B cell (primary cell): ENCODE results near the gene MCRS1. TPM values are rescaled to one million over a fixed set of nuclear protein-coding genes. Genes with fewer than 3 reads are reported as not detected.
A peak's percentile ranks its signal among the peaks of the same experiment; 100 is the strongest.

Experiments
- ATAC-seq: fragments of 200-7000 bp; cut with Tn5 transposase; one replicate; pipeline ENCODE4 v1.10.0; 2021; ENCODE audit warnings: low read depth, mild to moderate bottlenecking, moderate number of reproducible peaks, moderate library complexity
- CTCF ChIA-PET: fragments of 350-600 bp; sonication (Branson Sonifier 250); formaldehyde crosslinking; loops from one replicate; lab custom pipeline; 2021; ENCODE audit warnings: antibody characterized with exemption, inconsistent platforms; lab: Charles Lee
- POLR2A ChIA-PET: fragments of 350-600 bp; sonication (Branson Sonifier 250); formaldehyde crosslinking; loops from one replicate; lab custom pipeline; 2021; ENCODE audit warnings: antibody characterized with exemption; lab: Charles Lee
- DNase-seq: peaks from one replicate; pipeline ENCODE4 v3.0.0; 2013
- H2AFZ ChIP-seq: 2 replicates; pipeline ENCODE4 v1.6.1; 2012; ENCODE audit warnings: mild to moderate bottlenecking, low read depth, low read length; ENCODE audit not compliant: insufficient read depth, poor library complexity, severe bottlenecking
- H3K27ac ChIP-seq, 2 donors: 1 replicate in 1 of 2; 2 replicates in 1 of 2; pipeline ENCODE4 v1.5.1; 2012 to 2013; ENCODE audit warnings: low read length in 2 of 2, mild to moderate bottlenecking in 2 of 2, moderate library complexity in 1 of 2
- H3K27me3 ChIP-seq, 4 experiments: fragments of 200-600 bp in 1 of 4; sonication (generic) in 1 of 4; replicated peaks in 1 of 4; 1 replicate in 2 of 4; 2 replicates in 2 of 4; pipeline versions ENCODE4 v1.6.1 to v1.7.0; 2013 to 2016; ENCODE audit warnings: low read length in 3 of 4, mild to moderate bottlenecking in 2 of 4, mixed read lengths in 1 of 4, moderate library complexity in 1 of 4; ENCODE audit not compliant: insufficient read depth in 4 of 4, control insufficient read depth in 3 of 4; ENCODE audit errors: control extremely low read depth in 1 of 4
- H3K36me3 ChIP-seq, 2 experiments: replicated peaks in 1 of 2; 1 replicate in 1 of 2; 2 replicates in 1 of 2; pipeline versions ENCODE4 v1.6.1 to v1.7.1; 2013; ENCODE audit warnings: low read length in 1 of 2; ENCODE audit not compliant: insufficient read depth in 2 of 2, control insufficient read depth in 1 of 2; ENCODE audit errors: control extremely low read depth in 1 of 2, extremely low read depth in 1 of 2
- H3K4me1 ChIP-seq, 2 donors: fragments of 200-600 bp in 1 of 2; sonication (generic) in 1 of 2; 1 replicate in 1 of 2; 2 replicates in 1 of 2; pipeline versions ENCODE4 v1.5.1 to v1.6.1; 2013 to 2017; ENCODE audit warnings: low read length in 2 of 2; ENCODE audit not compliant: control insufficient read depth in 2 of 2, insufficient read depth in 2 of 2
- H3K4me2 ChIP-seq: replicated peaks from 2 replicates; pipeline ENCODE3; 2012; ENCODE audit warnings: mild to moderate bottlenecking, low read depth, low read length; ENCODE audit not compliant: poor library complexity, severe bottlenecking
- H3K4me3 ChIP-seq, 5 experiments: fragments of 200-600 bp in 1 of 5; sonication (generic) in 1 of 5; 1 replicate in 3 of 5; 2 replicates in 2 of 5; pipeline versions ENCODE4 v1.5.1 to v1.7.0; 2011 to 2016; ENCODE audit warnings: low read length in 4 of 5, mild to moderate bottlenecking in 4 of 5, low read depth in 2 of 5, control low read depth in 1 of 5, moderate library complexity in 1 of 5; ENCODE audit not compliant: insufficient read depth in 1 of 5; ENCODE audit errors: control extremely low read depth in 1 of 5, extremely low read depth in 1 of 5
- H3K79me2 ChIP-seq: fragments of 200-600 bp; sonication (generic); one replicate; pipeline ENCODE4 v1.6.0; 2016; ENCODE audit warnings: low read length; ENCODE audit not compliant: control insufficient read depth, insufficient read depth
- H3K9ac ChIP-seq: fragments of 200-600 bp; sonication (generic); 2 replicates; pipeline ENCODE4 v1.6.1; 2017; ENCODE audit warnings: mild to moderate bottlenecking, low read length, moderate library complexity
- H3K9me3 ChIP-seq, 3 donors: one replicate each; pipeline versions ENCODE4 v1.6.1 to v1.7.1; 2013; ENCODE audit warnings: low read length in 2 of 3; ENCODE audit not compliant: control insufficient read depth in 2 of 3, insufficient read depth in 1 of 3; ENCODE audit errors: control extremely low read depth in 1 of 3
- H4K20me1 ChIP-seq: 2 replicates; pipeline ENCODE4 v1.6.0; 2012; ENCODE audit warnings: mild to moderate bottlenecking, low read length; ENCODE audit not compliant: insufficient read depth, control insufficient read depth, poor library complexity, severe bottlenecking
- H3K27ac Mint-ChIP-seq: one replicate; pipeline ENCODE4 v1.8.0; 2021; ENCODE audit warnings: mixed read lengths
- H3K27me3 Mint-ChIP-seq: one replicate; pipeline ENCODE4 v1.8.0; 2021; ENCODE audit warnings: mixed read lengths
- H3K4me1 Mint-ChIP-seq: one replicate; pipeline ENCODE4 v1.8.0; 2021; ENCODE audit warnings: mixed read lengths
- H3K4me3 Mint-ChIP-seq: one replicate; pipeline ENCODE4 v1.8.0; 2021; ENCODE audit warnings: mixed read lengths
- H3K9me3 Mint-ChIP-seq: one replicate; pipeline ENCODE4 v1.8.0; 2022; ENCODE audit warnings: mixed read lengths; ENCODE audit not compliant: insufficient read depth
- EZH2 ChIP-seq: IDR thresholded peaks from 2 replicates; pipeline ENCODE4 v1.6.1; 2012; ENCODE audit warnings: borderline replicate concordance, low read depth, mild to moderate bottlenecking, moderate library complexity, low read length; ENCODE audit not compliant: insufficient read depth, poor library complexity, severe bottlenecking
- WGBS: methylation state at CpG from one replicate; pipeline ENCODE4 v1.1.5; 2013; ENCODE audit warnings: missing lambda C conversion rate; ENCODE audit not compliant: insufficient coverage; 5-methylcytosine and 5-hydroxymethylcytosine counted together
- intact Hi-C: fragments of 100-400 bp; cut with micrococcal nuclease; formaldehyde crosslinking; loops from one replicate; pipeline ENCODE4 v1.10.0; 2022
- polyA plus RNA-seq: library from polyadenylated mRNA; depleted of rRNA; stranded (reverse); fragments of >200 nt; gene quantifications from 2 replicates; pipeline ENCODE4 v1.2.3, GENCODE V29; 2012
- total RNA-seq, 2 donors: library from RNA; stranded (reverse); fragments of 120-200 nt in 1 of 2; gene quantifications; 1 replicate in 1 of 2; 2 replicates in 1 of 2; pipeline versions ENCODE4 v1.2.3 to v1.2.4, GENCODE V29; 2013 to 2022
- TF ChIP-seq, protein P1 (sequence below): fragments of 200-600 bp; IDR thresholded peaks from one replicate; pipeline ENCODE4 v1.8.0; 2022; ENCODE audit warnings: antibody characterized with exemption, mild to moderate bottlenecking

Gene MCRS1
- total and polyA plus RNA-seq, 2 donors (not counting 1 experiment from before 2014, with no cell fraction given): 81.1 to 107 TPM

GRCh38 chr12:49563951-49564685, 3.8 kb downstream of the MCRS1 start:
- POLR2A ChIA-PET: no interaction called here

DNA sequence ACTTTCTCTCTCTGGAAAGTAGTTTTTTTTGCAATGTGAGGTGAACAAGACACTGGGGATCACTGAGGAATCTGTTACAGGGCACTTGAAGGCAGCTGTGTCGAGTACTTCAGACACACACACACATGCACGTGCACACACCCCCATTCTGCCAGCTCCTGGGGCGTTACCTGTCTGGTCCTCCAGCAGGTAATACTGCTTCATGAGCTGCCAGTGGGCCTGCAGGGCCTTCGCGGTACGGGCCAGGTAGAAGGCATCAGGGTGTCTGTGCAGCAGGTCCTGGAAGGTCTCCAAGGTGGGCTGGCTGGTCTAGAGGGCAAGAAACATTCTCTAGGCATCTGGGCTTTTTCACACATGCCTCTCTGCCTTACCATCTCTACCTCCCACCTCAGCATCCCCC, 5.1 kb downstream of the MCRS1 start:
- peaks cover 24% of the 10 kb centered on the region for H3K79me2 ChIP-seq
- H3K9ac ChIP-seq: no peak overlapping the region
- Mint-ChIP-seq H3K27ac (no peak overlapping the region), H3K27me3 (no peaks in the 10 kb centered on the region), H3K9me3 (no peaks in the 10 kb centered on the region), H3K4me1 (peaks cover 9% of the 10 kb centered on the region), H3K4me3 (no peak overlapping the region)
- peaks cover 0 to 76% of the 10 kb centered on the region in 2 experiments for H3K36me3 ChIP-seq
- DNase-seq: no peak
- ATAC-seq: no peak
- H3K27me3 ChIP-seq: no peaks in the 10 kb centered on the region
- no peak overlapping the region for H3K27ac ChIP-seq
- H3K4me2 ChIP-seq: no peak overlapping the region
- no peak overlapping the region for H3K4me3 ChIP-seq
- H3K9me3 ChIP-seq: no peaks in the 10 kb centered on the region
- ChIA-PET CTCF (interaction anchor here (1.4 kb wide), 1 partner anchor 146 kb away, joined by 3 read pairs; no protein-coding TSS in a partner anchor), POLR2A (no interaction called here)
- WGBS: 96% methylated on average over 6 of the region's 6 CpGs
- intact Hi-C loops: no loop called here
- TF ChIP-seq EZH2: no peak
- TF ChIP-seq, protein P1, sequence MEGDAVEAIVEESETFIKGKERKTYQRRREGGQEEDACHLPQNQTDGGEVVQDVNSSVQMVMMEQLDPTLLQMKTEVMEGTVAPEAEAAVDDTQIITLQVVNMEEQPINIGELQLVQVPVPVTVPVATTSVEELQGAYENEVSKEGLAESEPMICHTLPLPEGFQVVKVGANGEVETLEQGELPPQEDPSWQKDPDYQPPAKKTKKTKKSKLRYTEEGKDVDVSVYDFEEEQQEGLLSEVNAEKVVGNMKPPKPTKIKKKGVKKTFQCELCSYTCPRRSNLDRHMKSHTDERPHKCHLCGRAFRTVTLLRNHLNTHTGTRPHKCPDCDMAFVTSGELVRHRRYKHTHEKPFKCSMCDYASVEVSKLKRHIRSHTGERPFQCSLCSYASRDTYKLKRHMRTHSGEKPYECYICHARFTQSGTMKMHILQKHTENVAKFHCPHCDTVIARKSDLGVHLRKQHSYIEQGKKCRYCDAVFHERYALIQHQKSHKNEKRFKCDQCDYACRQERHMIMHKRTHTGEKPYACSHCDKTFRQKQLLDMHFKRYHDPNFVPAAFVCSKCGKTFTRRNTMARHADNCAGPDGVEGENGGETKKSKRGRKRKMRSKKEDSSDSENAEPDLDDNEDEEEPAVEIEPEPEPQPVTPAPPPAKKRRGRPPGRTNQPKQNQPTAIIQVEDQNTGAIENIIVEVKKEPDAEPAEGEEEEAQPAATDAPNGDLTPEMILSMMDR: no peak
- no peak overlapping the region for H2AFZ ChIP-seq
- H3K4me1 ChIP-seq: peaks cover 10 to 14% of the 10 kb centered on the region in 2 donors
- peaks cover 35% of the 10 kb centered on the region for H4K20me1 ChIP-seq

More at GRCh38 chr12:49563951-49564685, 3.8 kb downstream of the MCRS1 start:
- Histone ChIP-seq H3K27me3 (no peaks in the 10 kb centered on the region), H3K36me3 (peaks cover 0 to 64% of the 10 kb centered on the region in 2 experiments), H3K9me3 (no peaks in the 10 kb centered on the region), H3K9ac (no peak overlapping the region), H3K4me1 (peaks cover 15 to 22% of the 10 kb centered on the region in 2 donors), H4K20me1 (peaks cover 35% of the 10 kb centered on the region), H3K79me2 (peaks cover 37% of the 10 kb centered on the region), H3K4me2 (no peak overlapping the region), H2AFZ (no peak overlapping the region), H3K27ac (no peak overlapping the region), H3K4me3 (no peak overlapping the region)
- intact Hi-C loops: no loop called here
- H3K9me3 Mint-ChIP-seq: no peaks in the 10 kb centered on the region
- DNase-seq: peak; percentile 16
- TF ChIP-seq EZH2: no peak
- TF ChIP-seq, protein P1: no peak
- peaks cover 20% of the 10 kb centered on the region for H3K4me1 Mint-ChIP-seq
- no peak overlapping the region for H3K4me3 Mint-ChIP-seq
- H3K27ac Mint-ChIP-seq: no peak overlapping the region
- no peaks in the 10 kb centered on the region for H3K27me3 Mint-ChIP-seq
- no peak for ATAC-seq
- 93% methylated on average over 13 of the region's 14 CpGs for WGBS
- CTCF ChIA-PET: interaction anchor here (1.0 to 1.4 kb wide), 3 partner anchors 10 to 277 kb away, joined by 3 to 5 read pairs (median 3); no protein-coding TSS in a partner anchor
